Spleen (tissue), 11 donors: ENCODE data around the gene METTL3. TPM values are rescaled to one million over a fixed set of nuclear protein-coding genes. Genes with fewer than 3 reads are reported as not detected.

Source experiments
- DNase-seq: peaks from one replicate; pipeline ENCODE4 v3.0.0-alpha.2; 2020
- H3K27ac ChIP-seq, 8 donors: fragments of 200-600 bp; sonication (generic) in 7 of 8; 1 replicate in 4 of 8; 2 replicates in 4 of 8; pipeline versions ENCODE4 v1.5.0 to v1.8.0; 2016 to 2021; ENCODE audit warnings: inconsistent platforms in 4 of 8, mild to moderate bottlenecking in 4 of 8, moderate library complexity in 1 of 8
- H3K27me3 ChIP-seq, 7 donors: fragments of 200-600 bp; sonication (generic) in 6 of 7; replicated peaks in 1 of 7; 1 replicate in 4 of 7; 2 replicates in 3 of 7; pipeline versions ENCODE4 v1.5.0 to v1.8.0; 2016 to 2021; ENCODE audit warnings: inconsistent platforms in 3 of 7, mild to moderate bottlenecking in 1 of 7
- H3K36me3 ChIP-seq, 6 donors: fragments of 200-600 bp; sonication (generic) in 5 of 6; 1 replicate in 4 of 6; 2 replicates in 2 of 6; pipeline versions ENCODE4 v1.5.0 to v1.8.0; 2016 to 2021; ENCODE audit warnings: inconsistent platforms in 2 of 6
- H3K4me1 ChIP-seq, 6 donors: fragments of 200-600 bp; sonication (generic) in 5 of 6; 1 replicate in 3 of 6; 2 replicates in 3 of 6; pipeline versions ENCODE4 v1.5.0 to v1.8.0; 2016 to 2021; ENCODE audit warnings: inconsistent platforms in 3 of 6
- H3K4me3 ChIP-seq, 8 donors: fragments of 200-600 bp; sonication (generic) in 7 of 8; 1 replicate in 4 of 8; 2 replicates in 4 of 8; pipeline versions ENCODE4 v1.5.0 to v1.8.0; 2016 to 2021; ENCODE audit warnings: inconsistent platforms in 4 of 8, mild to moderate bottlenecking in 4 of 8, moderate library complexity in 2 of 8
- H3K9me3 ChIP-seq, 8 donors: fragments of 200-600 bp; sonication (generic) in 7 of 8; 1 replicate in 4 of 8; 2 replicates in 4 of 8; pipeline versions ENCODE4 v1.5.0 to v1.8.0; 2016 to 2021; ENCODE audit warnings: inconsistent platforms in 4 of 8
- CTCF ChIP-seq, 11 experiments: fragments of 200-600 bp in 7 of 11; fragments of 450-650 bp in 4 of 11; sonication (generic) in 4 of 11; IDR thresholded peaks in 8 of 11; conservative IDR thresholded peaks in 3 of 11; 1 replicate in 7 of 11; 2 replicates in 4 of 11; pipeline versions ENCODE4 v1.4.0 to v1.8.0; 2016 to 2021; ENCODE audit warnings: antibody characterized with exemption in 11 of 11, inconsistent platforms in 4 of 11, mild to moderate bottlenecking in 1 of 11
- POLR2A ChIP-seq, 3 donors: fragments of 450-650 bp; IDR thresholded peaks; one replicate each; pipeline ENCODE4 v1.5.1; 2017; ENCODE audit warnings: antibody characterized with exemption in 3 of 3, mild to moderate bottlenecking in 1 of 3
- POLR2AphosphoS5 ChIP-seq, 3 donors: sonication (generic); formaldehyde crosslinking; IDR thresholded peaks; one replicate each; pipeline ENCODE4 v1.5.1; 2017; ENCODE audit warnings: antibody characterized with exemption in 3 of 3
- WGBS, 5 donors: extraction: QIAGEN DNeasy Blood & Tissue Kit in 3 of 5; methylation state at CpG; one replicate each; pipeline versions ENCODE4 v1.1.5 to v1.1.7; 2013 to 2018; 5-methylcytosine and 5-hydroxymethylcytosine counted together
- intact Hi-C: fragments of 100-400 bp; cut with DNase I; formaldehyde crosslinking; loops from one replicate; pipeline ENCODE4 v1.15.0; 2023; ENCODE audit warnings: low total_unique reads
- polyA plus RNA-seq, 3 donors: library from polyadenylated mRNA; stranded (reverse); fragments of 200-250 nt; gene quantifications; one replicate each; pipeline ENCODE4 v1.2.1, GENCODE V29; 2013
- total RNA-seq, 7 donors: library from RNA; depleted of rRNA in 3 of 7; stranded (reverse); fragments of >200 nt in 3 of 7; fragmentation: NEBNext Ultra II Directional in 4 of 7; extraction: Animal tissue kit (Norgen Biotek cat#: 25700) in 4 of 7; gene quantifications; one replicate each; pipeline versions ENCODE4 v1.1.0 to v1.2.1, GENCODE V29; 2016 to 2021
- donor health status: healthy with polysubstance abuse.
- donor health status: DM: no; HTN: no; CAD: no; lungs with moderate emphysema.
- donor health status: DM: no; HTN: no; CAD: no.
- donor health status: Bipolar disorder and iron deficiency.
- donor health status: healthy.
- donor health status: DM: no; HTN: no; CAD: no.
- donor health status: DM: yes; HTN: yes; CAD: no.

The METTL3 gene
- total and polyA plus RNA-seq, 10 donors = 46.2 to 88.7 (median 59.3) TPM

GRCh38 chr14:21523203-21523602 lies 12.1 kb upstream of the METTL3 start:
- intact Hi-C loops = no loop called here
- H3K9me3 ChIP-seq = no peaks in the 10 kb centered on the region
- H3K27ac ChIP-seq = no peak overlapping the region
- peaks cover 0 to 9% (median 0%) of the 10 kb centered on the region in 7 donors for H3K27me3 ChIP-seq
- peaks cover 3 to 30% (median 13%) of the 10 kb centered on the region in 6 donors for H3K4me1 ChIP-seq
- H3K4me3 ChIP-seq = no peak overlapping the region
- H3K36me3 ChIP-seq = no peaks in the 10 kb centered on the region
- DNase-seq = no peak
- TF ChIP-seq POLR2A (IDR thresholded peaks at IDR 0.05) (no peak), CTCF (IDR thresholded peaks at IDR 0.05 in 8 of 11, conservative IDR thresholded peaks at IDR 0.05 in 3 of 11) (no peak), POLR2AphosphoS5 (IDR thresholded peaks at IDR 0.05) (no peak)
- 74 to 89% (median 77%) methylated on average over 6 to 7 of the region's 7 CpGs for WGBS, 5 donors

- intact Hi-C loops = no loop called here
- 67 to 89% (median 85%) methylated on average over 2 of the region's 2 CpGs for WGBS, 5 donors
- TF ChIP-seq POLR2A (IDR thresholded peaks at IDR 0.05) (no peak), POLR2AphosphoS5 (IDR thresholded peaks at IDR 0.05) (no peak), CTCF (IDR thresholded peaks at IDR 0.05 in 8 of 11, conservative IDR thresholded peaks at IDR 0.05 in 3 of 11) (no peak)
- H3K4me1 ChIP-seq = peaks cover 0 to 17% (median 3%) of the 10 kb centered on the region in 6 donors
- H3K4me3 ChIP-seq = no peak overlapping the region
- DNase-seq = no peak
- no peak overlapping the region for H3K27ac ChIP-seq
- H3K9me3 ChIP-seq = no peaks in the 10 kb centered on the region
- peaks cover 0 to 9% (median 0%) of the 10 kb centered on the region in 7 donors for H3K27me3 ChIP-seq
- H3K36me3 ChIP-seq = no peaks in the 10 kb centered on the region
Observed at GRCh38 chr14:21521501-21521900, 10.4 kb upstream of the METTL3 start.

DNA sequence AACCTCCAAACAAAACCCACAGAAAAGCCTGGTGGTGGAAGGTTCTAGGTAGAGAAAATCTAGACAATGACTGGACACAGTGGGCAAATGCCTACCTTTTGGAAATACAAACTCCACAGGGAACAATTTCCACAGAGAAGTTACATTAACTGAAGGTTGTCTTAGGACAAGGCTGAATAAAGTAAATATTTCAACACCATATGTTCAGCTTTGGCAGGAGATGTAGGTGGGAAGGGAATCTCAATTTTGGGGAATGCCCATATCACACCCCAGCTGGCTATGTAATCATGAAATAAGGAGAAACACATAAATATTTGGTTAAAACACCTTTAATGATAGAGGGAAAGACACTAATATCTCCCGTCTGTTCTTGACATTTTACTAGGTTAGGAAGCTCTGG lies 9.6 kb upstream of the METTL3 start:
- TF ChIP-seq CTCF (IDR thresholded peaks at IDR 0.05 in 8 of 11, conservative IDR thresholded peaks at IDR 0.05 in 3 of 11) (no peak), POLR2AphosphoS5 (IDR thresholded peaks at IDR 0.05) (no peak), POLR2A (IDR thresholded peaks at IDR 0.05) (no peak)
- Histone ChIP-seq H3K36me3 (no peaks in the 10 kb centered on the region), H3K4me3 (no peak overlapping the region), H3K27ac (no peak overlapping the region), H3K9me3 (no peaks in the 10 kb centered on the region), H3K27me3 (peaks cover 0 to 1% (median 0%) of the 10 kb centered on the region in 7 donors), H3K4me1 (peaks cover 0 to 10% (median 2%) of the 10 kb centered on the region in 6 donors)
- intact Hi-C loops = no loop called here
- WGBS, 5 donors = 83 to 100% (median 91%) methylated on average over 1 of the region's 1 CpG
- no peak for DNase-seq

GRCh38 chr14:21518725-21519124 lies 7.6 kb upstream of the METTL3 start:
- intact Hi-C loops = no loop called here
- no peaks in the 10 kb centered on the region for H3K27me3 ChIP-seq
- H3K4me1 ChIP-seq = no peaks in the 10 kb centered on the region
- H3K9me3 ChIP-seq = no peaks in the 10 kb centered on the region
- DNase-seq = no peak
- 83 to 92% (median 86%) methylated on average over 2 of the region's 2 CpGs for WGBS, 5 donors
- H3K27ac ChIP-seq = no peak overlapping the region
- TF ChIP-seq POLR2AphosphoS5 (IDR thresholded peaks at IDR 0.05) = no peak
- no peak for TF ChIP-seq CTCF (IDR thresholded peaks at IDR 0.05 in 8 of 11, conservative IDR thresholded peaks at IDR 0.05 in 3 of 11)
- no peak for TF ChIP-seq POLR2A (IDR thresholded peaks at IDR 0.05)
- H3K4me3 ChIP-seq = no peak overlapping the region
- H3K36me3 ChIP-seq = no peaks in the 10 kb centered on the region
